ENCODE data around the gene RAB25. TPM values are rescaled to one million over a fixed set of nuclear protein-coding genes. Genes with fewer than 3 reads are reported as not detected.

RAB25 gene
- total RNA-seq, 1 donor from 2014 or later, result not detected

GRCh38 chr1:156073110-156073687 is 12.2 kb downstream of the RAB25 start:
- peaks cover 15% of the 10 kb centered on the region for H3K27me3 Mint-ChIP-seq (ENCODE audit: unreplicated experiment)
- H3K4me1 Mint-ChIP-seq (ENCODE audit: low read depth, unreplicated experiment), result peaks cover 43% of the 10 kb centered on the region
- peak overlapping the region; percentile 70 for H3K27ac Mint-ChIP-seq (ENCODE audit: unreplicated experiment)
- DNase-seq, result no peak
- H3K9me3 Mint-ChIP-seq (ENCODE audit: unreplicated experiment), result peaks cover 23% of the 10 kb centered on the region
- H3K4me3 Mint-ChIP-seq (ENCODE audit: unreplicated experiment), result peak overlapping the region; percentile 67
- no peak for TF ChIP-seq CTCF (IDR thresholded peaks at IDR 0.05; ENCODE audit: partially characterized antibody, unreplicated experiment)
- H3K36me3 Mint-ChIP-seq (ENCODE audit: unreplicated experiment), result no peaks in the 10 kb centered on the region

DNA sequence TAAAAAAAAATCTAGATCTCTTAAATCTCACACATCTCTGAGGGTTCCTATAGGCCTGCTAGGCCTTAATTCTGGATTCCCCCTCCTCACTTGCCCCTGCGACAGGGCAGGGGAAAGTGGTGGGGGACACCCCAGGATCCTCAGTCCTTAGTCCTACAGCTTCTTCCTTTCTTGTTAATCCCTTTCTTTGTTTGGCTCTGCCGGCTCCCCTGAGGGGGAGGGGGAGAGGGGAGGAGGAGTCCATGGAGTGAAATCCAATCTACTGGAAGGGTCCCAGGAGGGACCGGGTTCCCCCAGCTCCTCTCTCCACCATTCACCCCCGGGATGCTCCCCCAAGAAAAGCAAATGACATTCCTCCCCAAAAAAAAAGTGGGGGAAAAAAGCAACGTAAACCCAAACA is 12.8 kb downstream of the RAB25 start:
- peaks cover 47% of the 10 kb centered on the region for H3K4me1 Mint-ChIP-seq (ENCODE audit: low read depth, unreplicated experiment)
- peak overlapping the region; percentile 96 for H3K27ac Mint-ChIP-seq (ENCODE audit: unreplicated experiment)
- H3K36me3 Mint-ChIP-seq (ENCODE audit: unreplicated experiment), result no peaks in the 10 kb centered on the region
- peaks cover 15% of the 10 kb centered on the region for H3K27me3 Mint-ChIP-seq (ENCODE audit: unreplicated experiment)
- peak overlapping the region; percentile 93 for H3K4me3 Mint-ChIP-seq (ENCODE audit: unreplicated experiment)
- peaks cover 26% of the 10 kb centered on the region for H3K9me3 Mint-ChIP-seq (ENCODE audit: unreplicated experiment)
- DNase-seq, result peak; percentile 80
- no peak for TF ChIP-seq CTCF (IDR thresholded peaks at IDR 0.05; ENCODE audit: partially characterized antibody, unreplicated experiment)

- peak; percentile 29 for DNase-seq
- peaks cover 53% of the 10 kb centered on the region for H3K4me1 Mint-ChIP-seq (ENCODE audit: low read depth, unreplicated experiment)
- no peak for TF ChIP-seq CTCF (IDR thresholded peaks at IDR 0.05; ENCODE audit: partially characterized antibody, unreplicated experiment)
- H3K27me3 Mint-ChIP-seq (ENCODE audit: unreplicated experiment), result peaks cover 18% of the 10 kb centered on the region
- peak overlapping the region; percentile 72 for H3K4me3 Mint-ChIP-seq (ENCODE audit: unreplicated experiment)
- no peaks in the 10 kb centered on the region for H3K36me3 Mint-ChIP-seq (ENCODE audit: unreplicated experiment)
- peak overlapping the region; percentile 64 for H3K27ac Mint-ChIP-seq (ENCODE audit: unreplicated experiment)
- H3K9me3 Mint-ChIP-seq (ENCODE audit: unreplicated experiment), result peaks cover 29% of the 10 kb centered on the region
These were observed 13.7 kb downstream of the RAB25 start for GRCh38 chr1:156074661-156075060.

DNA sequence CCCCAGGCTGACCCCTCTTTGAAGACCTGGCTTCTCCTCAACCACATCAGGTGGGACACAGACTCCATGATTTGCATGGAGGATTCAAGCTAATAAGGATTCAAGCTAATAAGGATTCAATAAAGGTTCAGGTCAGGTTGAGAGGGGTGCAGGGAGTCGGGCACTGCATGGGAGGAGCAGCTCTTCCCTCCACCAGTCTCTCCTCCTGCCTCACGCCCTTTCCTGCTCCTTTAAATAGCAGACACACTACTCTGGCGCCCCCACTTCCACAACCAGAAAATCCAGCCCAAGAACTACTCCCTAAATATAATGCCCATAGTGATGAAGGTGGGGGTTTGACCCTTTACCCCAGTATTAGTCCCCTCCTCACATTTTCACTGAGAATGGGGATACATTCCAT is 14.2 kb downstream of the RAB25 start:
- Mint-ChIP-seq H3K36me3 (ENCODE audit: unreplicated experiment) (no peaks in the 10 kb centered on the region), H3K9me3 (ENCODE audit: unreplicated experiment) (peaks cover 33% of the 10 kb centered on the region), H3K27ac (ENCODE audit: unreplicated experiment) (peak overlapping the region; percentile 44), H3K27me3 (ENCODE audit: unreplicated experiment) (peaks cover 20% of the 10 kb centered on the region), H3K4me3 (ENCODE audit: unreplicated experiment) (peak overlapping the region; percentile 72), H3K4me1 (ENCODE audit: low read depth, unreplicated experiment) (peaks cover 56% of the 10 kb centered on the region)
- DNase-seq, result peak; percentile 33
- no peak for TF ChIP-seq CTCF (IDR thresholded peaks at IDR 0.05; ENCODE audit: partially characterized antibody, unreplicated experiment)

GRCh38 chr1:156075775-156076204 is 14.8 kb downstream of the RAB25 start:
- Mint-ChIP-seq H3K36me3 (ENCODE audit: unreplicated experiment) (no peaks in the 10 kb centered on the region), H3K4me3 (ENCODE audit: unreplicated experiment) (peak overlapping the region; percentile 72), H3K27me3 (ENCODE audit: unreplicated experiment) (peaks cover 21% of the 10 kb centered on the region), H3K4me1 (ENCODE audit: low read depth, unreplicated experiment) (peaks cover 56% of the 10 kb centered on the region), H3K9me3 (ENCODE audit: unreplicated experiment) (peaks cover 37% of the 10 kb centered on the region), H3K27ac (ENCODE audit: unreplicated experiment) (peak overlapping the region; percentile 44)
- no peak for DNase-seq
- no peak for TF ChIP-seq CTCF (IDR thresholded peaks at IDR 0.05; ENCODE audit: partially characterized antibody, unreplicated experiment)
